SK-N-SH treated with all-trans-retinoic acid at 6 μM for 48 hours (cell line): ENCODE results near the gene XNDC1N.

Experiments
- ATAC-seq: fragments of 200-7000 bp; cut with Tn5 transposase; 3 replicates; pipeline ENCODE4 v1.9.1; 2020; ENCODE audit warnings: mild to moderate bottlenecking, moderate library complexity
- ARNTL ChIP-seq: fragments of 450-650 bp; formaldehyde crosslinking; IDR thresholded peaks from 2 replicates; pipeline ENCODE4 v1.5.0; 2020; ENCODE audit warnings: low read depth, mild to moderate bottlenecking, moderate library complexity, borderline replicate concordance
- BACH2 ChIP-seq: fragments of 250-450 bp; sonication (Bioruptor Pico); IDR thresholded peaks from 2 replicates; pipeline ENCODE4 v1.9.0; 2021; ENCODE audit warnings: mild to moderate bottlenecking, borderline replicate concordance
- CREB5 ChIP-seq: fragments of 250-450 bp; sonication (Bioruptor Pico); IDR thresholded peaks from 2 replicates; pipeline ENCODE4 v1.5.1; 2020; ENCODE audit warnings: low read depth, mild to moderate bottlenecking, moderate library complexity
- CSDC2 ChIP-seq: fragments of 250-450 bp; sonication (Bioruptor Pico); IDR thresholded peaks from 2 replicates; pipeline ENCODE4 v1.5.0; 2020; ENCODE audit warnings: mild to moderate bottlenecking, moderate library complexity
- CSRNP3 ChIP-seq: fragments of 250-450 bp; sonication (Bioruptor Pico); IDR thresholded peaks from 2 replicates; pipeline ENCODE4 v1.5.1; 2021; ENCODE audit warnings: mild to moderate bottlenecking, moderate library complexity
- ESRRG ChIP-seq: fragments of 250-450 bp; sonication (Bioruptor Pico); IDR thresholded peaks from 2 replicates; pipeline ENCODE4 v1.6.1; 2021; ENCODE audit warnings: mild to moderate bottlenecking
- GLIS3 ChIP-seq: fragments of 250-450 bp; sonication (Bioruptor Pico); IDR thresholded peaks from 2 replicates; pipeline ENCODE4 v1.5.0; 2020; ENCODE audit warnings: mild to moderate bottlenecking, moderate library complexity
- ISL1 ChIP-seq: fragments of 250-450 bp; sonication (Bioruptor Pico); IDR thresholded peaks from 2 replicates; pipeline ENCODE4 v2.1.2; 2022; ENCODE audit warnings: mild to moderate bottlenecking, moderate library complexity
- OSR1 ChIP-seq: fragments of 250-450 bp; sonication (Bioruptor Pico); IDR thresholded peaks from 2 replicates; pipeline ENCODE4 v1.8.0; 2022; ENCODE audit warnings: moderate library complexity, mild to moderate bottlenecking, inconsistent platforms
- PATZ1 ChIP-seq: fragments of 250-450 bp; sonication (Bioruptor Pico); IDR thresholded peaks from 2 replicates; pipeline ENCODE4 v1.8.0; 2020; ENCODE audit warnings: mild to moderate bottlenecking, moderate library complexity, borderline replicate concordance
- POU6F1 ChIP-seq: fragments of 250-450 bp; sonication (Bioruptor Pico); IDR thresholded peaks from 2 replicates; pipeline ENCODE4 v1.8.0; 2021; ENCODE audit warnings: low read depth, mild to moderate bottlenecking, moderate library complexity, borderline replicate concordance
- PPARA ChIP-seq: fragments of 250-450 bp; sonication (Bioruptor Pico); IDR thresholded peaks from 2 replicates; pipeline ENCODE4 v1.5.0; 2020; ENCODE audit warnings: mild to moderate bottlenecking, borderline replicate concordance
- RARB ChIP-seq: fragments of 250-450 bp; sonication (Bioruptor Pico); IDR thresholded peaks from 2 replicates; pipeline ENCODE4 v1.8.0; 2021; ENCODE audit warnings: mild to moderate bottlenecking, moderate library complexity
- SNAI2 ChIP-seq: fragments of 250-450 bp; sonication (Bioruptor Pico); IDR thresholded peaks from 2 replicates; pipeline ENCODE4 v1.5.0; 2020; ENCODE audit warnings: mild to moderate bottlenecking, moderate library complexity
- TCF4 ChIP-seq: fragments of 250-450 bp; sonication (Bioruptor Pico); IDR thresholded peaks from 2 replicates; pipeline ENCODE4 v1.8.0; 2021; ENCODE audit warnings: mild to moderate bottlenecking, moderate library complexity, borderline replicate concordance
- TOX ChIP-seq: fragments of 250-450 bp; sonication (Bioruptor Pico); IDR thresholded peaks from 2 replicates; pipeline ENCODE4 v1.8.0; 2021; ENCODE audit warnings: mild to moderate bottlenecking, moderate library complexity, borderline replicate concordance
- TSHZ2 ChIP-seq: fragments of 250-450 bp; sonication (Bioruptor Pico); IDR thresholded peaks from 2 replicates; pipeline ENCODE4 v1.5.0; 2020; ENCODE audit warnings: mild to moderate bottlenecking, moderate library complexity
- ZC3H10 ChIP-seq: fragments of 250-450 bp; sonication (Bioruptor Pico); IDR thresholded peaks from 2 replicates; pipeline ENCODE4 v1.5.1; 2021; ENCODE audit warnings: mild to moderate bottlenecking, moderate library complexity
- ZFP3 ChIP-seq: fragments of 250-450 bp; sonication (Bioruptor Pico); IDR thresholded peaks from 2 replicates; pipeline ENCODE4 v1.5.0; 2020; ENCODE audit warnings: mild to moderate bottlenecking, moderate library complexity
- ZFP30 ChIP-seq: fragments of 450-650 bp; formaldehyde crosslinking; IDR thresholded peaks from 2 replicates; pipeline ENCODE4 v1.5.0; 2022; ENCODE audit warnings: mild to moderate bottlenecking, moderate library complexity
- ZNF565 ChIP-seq: fragments of 450-650 bp; formaldehyde crosslinking; conservative IDR thresholded peaks from 2 replicates; pipeline ENCODE4 v1.5.0; 2020; ENCODE audit warnings: low read depth, mild to moderate bottlenecking, moderate library complexity
- ZNF70 ChIP-seq: fragments of 450-650 bp; formaldehyde crosslinking; IDR thresholded peaks from 2 replicates; pipeline ENCODE4 v1.5.0; 2020; ENCODE audit warnings: mild to moderate bottlenecking, moderate library complexity
- ZNF8 ChIP-seq: fragments of 450-650 bp; formaldehyde crosslinking; IDR thresholded peaks from 2 replicates; pipeline ENCODE4 v1.5.0; 2020; ENCODE audit warnings: mild to moderate bottlenecking, moderate library complexity

Gene XNDC1N

GRCh38 chr11:71927820-71928736, at the start of gene XNDC1N:
XNDC1N (minus strand) TSS chr11:71928594; CDS start chr11:71923353, 5,241 bp downstream.
- peak; percentile 95 for ATAC-seq
- TF ChIP-seq TCF4 (no peak), RARB (CRISPR knock-in tag) (no peak), PPARA (no peak), ISL1 (no peak), GLIS3 (CRISPR knock-in tag) (no peak), CSRNP3 (no peak), POU6F1 (CRISPR knock-in tag) (no peak), ZNF8 (CRISPR knock-in tag) (no peak), TOX (no peak), ESRRG (CRISPR knock-in tag) (no peak), ZFP30 (CRISPR knock-in tag) (no peak), OSR1 (no peak), ZNF70 (CRISPR knock-in tag) (no peak), CSDC2 (no peak), ZC3H10 (CRISPR knock-in tag) (no peak), BACH2 (CRISPR knock-in tag) (no peak), PATZ1 (CRISPR knock-in tag) (no peak), ARNTL (CRISPR knock-in tag) (no peak)

- ATAC-seq, result peak; percentile 94
- no peak for TF ChIP-seq CREB5 (CRISPR knock-in tag)
- TF ChIP-seq ZFP3 (CRISPR knock-in tag), result no peak
- no peak for TF ChIP-seq ZNF565 (CRISPR knock-in tag)
- no peak for TF ChIP-seq CSRNP3
- TF ChIP-seq GLIS3 (CRISPR knock-in tag), result no peak
- no peak for TF ChIP-seq TOX
- TF ChIP-seq ZNF8 (CRISPR knock-in tag), result no peak
- TF ChIP-seq PATZ1 (CRISPR knock-in tag), result no peak
- TF ChIP-seq CSDC2, result no peak
- TF ChIP-seq SNAI2 (CRISPR knock-in tag), result no peak
- TF ChIP-seq TCF4, result no peak
- TF ChIP-seq ZNF70 (CRISPR knock-in tag), result no peak
- TF ChIP-seq ESRRG (CRISPR knock-in tag), result no peak
- TF ChIP-seq TSHZ2 (CRISPR knock-in tag), result no peak
- TF ChIP-seq PPARA, result no peak
- TF ChIP-seq OSR1, result no peak
- no peak for TF ChIP-seq BACH2 (CRISPR knock-in tag)
- TF ChIP-seq RARB (CRISPR knock-in tag), result no peak
- no peak for TF ChIP-seq ZFP30 (CRISPR knock-in tag)
- TF ChIP-seq ARNTL (CRISPR knock-in tag), result no peak
These were observed 49.5 kb upstream of the XNDC1N start for GRCh38 chr11:71977743-71978418.
